IMR-90 (cell line): ENCODE results near the gene RPLP1. TPM values are rescaled to one million over a fixed set of nuclear protein-coding genes. Genes with fewer than 3 reads are reported as not detected.

Experiments
- ATAC-seq: fragments of 200-7000 bp; cut with Tn5 transposase; 2 replicates; pipeline ENCODE4 v1.9.1; 2020; ENCODE audit warnings: low read depth, mild to moderate bottlenecking, moderate library complexity
- BruUV-seq: library from RNA; stranded (reverse); fragments of 400-500 nt; replicated peaks from 2 replicates; lab custom pipeline; 2021; lab: Mats Ljungman, UMichigan
- CTCF ChIA-PET: fragments of 300-600 bp; formaldehyde crosslinking; extraction: SDS; loops from one replicate; lab custom pipeline; 2021; ENCODE audit warnings: antibody characterized with exemption; lab: Yijun Ruan, JAX
- POLR2A ChIA-PET: fragments of 300-600 bp; sonication (Branson Sonifier 250); formaldehyde crosslinking; loops from one replicate; lab custom pipeline; 2022; ENCODE audit warnings: antibody characterized with exemption; ENCODE audit not compliant: unreplicated experiment; lab: Charles Lee
- DNase-seq: peaks from one replicate; pipeline ENCODE4 v3.0.0; 2013
- H2AFZ ChIP-seq: replicated peaks from 2 replicates; pipeline ENCODE3; 2013; ENCODE audit warnings: low read length, mild to moderate bottlenecking; ENCODE audit not compliant: poor library complexity
- H2AK5ac ChIP-seq: 2 replicates; pipeline ENCODE4 v1.6.1; 2013; ENCODE audit warnings: low read depth, low read length, inconsistent platforms
- H2AK9ac ChIP-seq: replicated peaks from 2 replicates; pipeline ENCODE3; 2013; ENCODE audit warnings: mild to moderate bottlenecking, low read depth, low read length, moderate library complexity; ENCODE audit not compliant: poor library complexity
- H2BK120ac ChIP-seq: 2 replicates; pipeline ENCODE4 v1.6.1; 2013; ENCODE audit warnings: low read depth, low read length, inconsistent platforms
- H2BK15ac ChIP-seq: 3 replicates; pipeline ENCODE4 v1.6.1; 2013; ENCODE audit warnings: low read depth, low read length, inconsistent platforms
- H2BK20ac ChIP-seq: 2 replicates; pipeline ENCODE4 v1.6.1; 2013; ENCODE audit warnings: low read depth, mild to moderate bottlenecking, inconsistent platforms, low read length, moderate library complexity
- H2BK5ac ChIP-seq: 2 replicates; pipeline ENCODE4 v1.6.1; 2013; ENCODE audit warnings: mild to moderate bottlenecking, low read depth, low read length, inconsistent platforms; ENCODE audit not compliant: poor library complexity, severe bottlenecking
- H3K14ac ChIP-seq: replicated peaks from 2 replicates; pipeline ENCODE4 v1.6.1; 2013; ENCODE audit warnings: low read depth, low read length, inconsistent platforms
- H3K18ac ChIP-seq: 2 replicates; pipeline ENCODE4 v1.6.1; 2013; ENCODE audit warnings: low read depth, low read length, control low read depth
- H3K23ac ChIP-seq: 2 replicates; pipeline ENCODE4 v1.6.1; 2013; ENCODE audit warnings: low read depth, low read length, inconsistent platforms
- H3K27ac ChIP-seq: 2 replicates; pipeline ENCODE4 v1.5.1; 2013; ENCODE audit warnings: mild to moderate bottlenecking, control low read depth, low read length; ENCODE audit not compliant: insufficient read depth
- H3K27me3 ChIP-seq: 2 replicates; pipeline ENCODE4 v1.6.1; 2013; ENCODE audit warnings: low read length; ENCODE audit not compliant: control insufficient read depth, insufficient read depth
- H3K36me3 ChIP-seq: 2 replicates; pipeline ENCODE4 v1.6.1; 2013; ENCODE audit warnings: low read length, mixed read lengths; ENCODE audit not compliant: control insufficient read depth, insufficient read depth
- H3K4ac ChIP-seq: 2 replicates; pipeline ENCODE4 v1.6.1; 2013; ENCODE audit warnings: low read depth, low read length, inconsistent platforms
- H3K4me1 ChIP-seq: 2 replicates; pipeline ENCODE4 v1.6.1; 2013; ENCODE audit warnings: low read length, mixed read lengths; ENCODE audit not compliant: control insufficient read depth, insufficient read depth
- H3K4me2 ChIP-seq: 2 replicates; pipeline ENCODE4 v1.6.1; 2013; ENCODE audit warnings: low read depth, mild to moderate bottlenecking, control low read depth, low read length, moderate library complexity
- H3K4me3 ChIP-seq: 2 replicates; pipeline ENCODE4 v1.5.1; 2013; ENCODE audit warnings: low read depth, mild to moderate bottlenecking, control low read depth, low read length, moderate library complexity; ENCODE audit not compliant: insufficient read depth
- H3K56ac ChIP-seq: 2 replicates; pipeline ENCODE4 v1.6.1; 2013; ENCODE audit warnings: low read length, inconsistent platforms; ENCODE audit not compliant: insufficient read depth; ENCODE audit errors: extremely low read depth
- H3K79me1 ChIP-seq, 2 experiments: 2 replicates each; pipeline ENCODE4 v1.6.1; 2013; ENCODE audit warnings: low read length in 2 of 2, inconsistent platforms in 1 of 2, low read depth in 1 of 2
- H3K9ac ChIP-seq: 2 replicates; pipeline ENCODE4 v1.6.1; 2013; ENCODE audit warnings: low read depth, low read length, control low read depth
- H3K9me1 ChIP-seq: 2 replicates; pipeline ENCODE4 v1.6.1; 2013; ENCODE audit warnings: low read length, inconsistent platforms; ENCODE audit not compliant: insufficient read depth
- H3K9me3 ChIP-seq: 2 replicates; pipeline ENCODE4 v1.6.1; 2013; ENCODE audit warnings: low read length; ENCODE audit not compliant: control insufficient read depth, insufficient read depth
- H4K20me1 ChIP-seq: 2 replicates; pipeline ENCODE4 v1.6.1; 2013; ENCODE audit warnings: low read length, inconsistent platforms; ENCODE audit not compliant: insufficient read depth
- H4K5ac ChIP-seq: 2 replicates; pipeline ENCODE4 v1.6.1; 2013; ENCODE audit warnings: mild to moderate bottlenecking, low read depth, low read length, control low read depth
- H4K8ac ChIP-seq, 2 experiments: 2 replicates each; pipeline ENCODE4 v1.6.1; 2013; ENCODE audit warnings: low read depth in 2 of 2, low read length in 2 of 2, control low read depth in 1 of 2, inconsistent platforms in 1 of 2
- H4K91ac ChIP-seq: 2 replicates; pipeline ENCODE4 v1.6.1; 2013; ENCODE audit warnings: low read depth, low read length, inconsistent platforms; ENCODE audit not compliant: insufficient read depth
- BHLHE40 ChIP-seq: fragments of 150-350 bp; IDR thresholded peaks from 2 replicates; pipeline ENCODE4 v1.6.1; 2016; ENCODE audit warnings: mild to moderate bottlenecking, low read depth, low read length
- CEBPB ChIP-seq: IDR thresholded peaks from 2 replicates; pipeline ENCODE4 v1.6.1; 2012; ENCODE audit warnings: low read depth, low read length, improper control_type of control experiment
- CHD1 ChIP-seq: IDR thresholded peaks from 2 replicates; pipeline ENCODE4 v1.6.1; 2012; ENCODE audit warnings: low read depth, low read length, improper control_type of control experiment
- SMC3 ChIP-seq: fragments of 150-350 bp; IDR thresholded peaks from 2 replicates; pipeline ENCODE4 v1.6.1; 2016; ENCODE audit warnings: low read depth, mild to moderate bottlenecking, antibody characterized with exemption, low read length, moderate library complexity
- WGBS, 2 experiments: methylation state at CpG; one replicate each; pipeline versions ENCODE4 v1.1.5 to v1.1.7; 2013; ENCODE audit warnings: missing lambda C conversion rate in 2 of 2; ENCODE audit not compliant: insufficient read length in 1 of 2; ENCODE audit errors: extremely low coverage in 2 of 2; 5-methylcytosine and 5-hydroxymethylcytosine counted together
- dilution Hi-C: fragments of 300-500 bp; cut with HindIII; formaldehyde crosslinking; loops from one replicate; pipeline ENCODE4 v1.14.3; 2018; ENCODE audit warnings: low sequenced_read_pairs; ENCODE audit not compliant: unreplicated experiment
- in situ Hi-C: fragments of 300-500 bp; cut with MboI; formaldehyde crosslinking; loops from 3 replicates; pipeline ENCODE4 v1.14.3; 2019; ENCODE audit warnings: low sequenced_read_pairs, inconsistent platforms, mixed read lengths
- intact Hi-C: fragments of 100-400 bp; cut with micrococcal nuclease; formaldehyde crosslinking; loops from 2 replicates; pipeline ENCODE4 v1.10.0; 2022
- polyA plus RNA-seq, 3 experiments: library from polyadenylated mRNA; depleted of rRNA; stranded (reverse); fragments of >200 nt; gene quantifications; 2 replicates each; pipeline ENCODE4 v1.2.3, GENCODE V29; 2012; ENCODE audit warnings: low replicate concordance in 1 of 3
- total RNA-seq: library from RNA; depleted of rRNA; stranded (reverse); fragments of >200 nt; gene quantifications from 2 replicates; pipeline ENCODE4 v1.2.3, GENCODE V29; 2012
- TF ChIP-seq, protein P1 (sequence below): conservative IDR thresholded peaks from 2 replicates; pipeline ENCODE4 v1.5.1; 2012; ENCODE audit warnings: mild to moderate bottlenecking, low read depth, low read length, improper control_type of control experiment

Gene RPLP1
- total and polyA plus RNA-seq, 2 of the 4 experiments (the other 2 are of a cell fraction) = 97.0 to 1,440 TPM

DNA sequence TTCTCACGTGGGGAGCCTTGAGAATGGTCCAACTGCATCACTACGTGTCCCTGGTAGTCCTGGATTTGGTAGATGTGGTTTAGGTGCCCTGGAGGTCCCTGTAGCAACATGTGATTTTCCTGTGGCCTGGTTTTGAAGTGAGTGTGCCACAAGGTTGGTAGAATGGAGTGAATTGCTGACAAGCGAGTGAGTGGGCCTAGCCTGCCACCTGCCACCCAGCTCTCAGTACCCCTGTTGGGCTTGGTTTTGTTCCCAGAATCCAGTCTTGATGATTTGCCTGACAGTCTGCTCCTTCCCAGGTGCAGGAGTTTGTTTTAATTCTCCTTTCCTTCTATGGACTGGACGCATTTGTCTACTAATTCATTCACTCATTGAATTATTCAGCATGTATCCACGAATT, 19.4 kb downstream of the RPLP1 start:
- Histone ChIP-seq H3K4me2 (no peak overlapping the region), H2BK20ac (no peak overlapping the region), H3K27ac (no peak overlapping the region), H3K4me3 (no peak overlapping the region), H3K56ac (no peak overlapping the region), H3K79me1 (no peaks in the 10 kb centered on the region), H3K9ac (no peak overlapping the region), H2BK5ac (no peak overlapping the region), H2AFZ (peak overlapping the region; percentile 18), H3K36me3 (no peaks in the 10 kb centered on the region), H3K23ac (no peak overlapping the region), H2BK120ac (no peak overlapping the region), H2BK15ac (0 out of 3 replicates have a peak overlapping the region, but pooled peaks have one; percentile 19), H4K20me1 (no peaks in the 10 kb centered on the region; the same call in 1 of the 2 replicates), H3K14ac (no peak overlapping the region), H3K9me3 (no peaks in the 10 kb centered on the region), H2AK5ac (peak overlapping the region; percentile 12; the same call in 1 of the 2 replicates), H3K18ac (no peak overlapping the region), H3K4me1 (peaks cover 12% of the 10 kb centered on the region), H4K8ac (no peak overlapping the region), H3K27me3 (peaks cover 2% of the 10 kb centered on the region; the same call in 1 of the 2 replicates), H3K9me1 (peaks cover 4% of the 10 kb centered on the region; the same call in 1 of the 2 replicates), H4K91ac (no peak overlapping the region), H4K5ac (no peak overlapping the region), H3K4ac (no peak overlapping the region), H2AK9ac (no peak overlapping the region)
- BruUV-seq = no TSS peak
- dilution Hi-C loops = no loop called here
- no CpG with 5 or more reads among the region's 5 CpGs for WGBS, 2 experiments
- ChIA-PET POLR2A (no interaction called here), CTCF (no interaction called here)
- no peak for DNase-seq
- intact Hi-C loops = loop anchor here (10.0 kb wide), 2 partner anchors 503 to 1403 kb away; no protein-coding TSS in a partner anchor
- in situ Hi-C loops = loop anchor here (10.0 kb wide), 1 partner anchor 1013 kb away; no protein-coding TSS in a partner anchor
- TF ChIP-seq, protein P1, sequence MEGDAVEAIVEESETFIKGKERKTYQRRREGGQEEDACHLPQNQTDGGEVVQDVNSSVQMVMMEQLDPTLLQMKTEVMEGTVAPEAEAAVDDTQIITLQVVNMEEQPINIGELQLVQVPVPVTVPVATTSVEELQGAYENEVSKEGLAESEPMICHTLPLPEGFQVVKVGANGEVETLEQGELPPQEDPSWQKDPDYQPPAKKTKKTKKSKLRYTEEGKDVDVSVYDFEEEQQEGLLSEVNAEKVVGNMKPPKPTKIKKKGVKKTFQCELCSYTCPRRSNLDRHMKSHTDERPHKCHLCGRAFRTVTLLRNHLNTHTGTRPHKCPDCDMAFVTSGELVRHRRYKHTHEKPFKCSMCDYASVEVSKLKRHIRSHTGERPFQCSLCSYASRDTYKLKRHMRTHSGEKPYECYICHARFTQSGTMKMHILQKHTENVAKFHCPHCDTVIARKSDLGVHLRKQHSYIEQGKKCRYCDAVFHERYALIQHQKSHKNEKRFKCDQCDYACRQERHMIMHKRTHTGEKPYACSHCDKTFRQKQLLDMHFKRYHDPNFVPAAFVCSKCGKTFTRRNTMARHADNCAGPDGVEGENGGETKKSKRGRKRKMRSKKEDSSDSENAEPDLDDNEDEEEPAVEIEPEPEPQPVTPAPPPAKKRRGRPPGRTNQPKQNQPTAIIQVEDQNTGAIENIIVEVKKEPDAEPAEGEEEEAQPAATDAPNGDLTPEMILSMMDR = no peak
- TF ChIP-seq CHD1 (no peak), SMC3 (no peak), CEBPB (no peak), BHLHE40 (no peak)
- ATAC-seq = no peak
